NCI-H82 treated with DMSO at 0.1 percent for 48 hours (cell line): ENCODE measurements around the gene HIPK2.

ENCODE experiments used
- DNase-seq: peaks from one replicate; lab custom pipeline; 2025; ENCODE audit not compliant: unreplicated experiment; lab: John Stamatoyannopoulos, UW

Gene HIPK2

GRCh38 chr7:139737221-139738100 is 40.3 kb downstream of the HIPK2 start:
- DNase-seq: no peak

- DNase-seq: no peak
Measured at GRCh38 chr7:139735912-139736595, 41.7 kb downstream of the HIPK2 start.

GRCh38 chr7:139735466-139735865 is 42.3 kb downstream of the HIPK2 start:
- no peak for DNase-seq

GRCh38 chr7:139734395-139734794 is 43.4 kb downstream of the HIPK2 start:
- no peak for DNase-seq

GRCh38 chr7:139733751-139734150 is 44.0 kb downstream of the HIPK2 start:
- no peak for DNase-seq

GRCh38 chr7:139732471-139733167 is 45.2 kb downstream of the HIPK2 start:
- no peak for DNase-seq

- DNase-seq: no peak
Measured at GRCh38 chr7:139731802-139732470, 45.9 kb downstream of the HIPK2 start.

- DNase-seq: no peak
Measured at GRCh38 chr7:139730746-139731612, 46.8 kb downstream of the HIPK2 start.

GRCh38 chr7:139728203-139728602 is 49.6 kb downstream of the HIPK2 start:
- DNase-seq: no peak

GRCh38 chr7:139727151-139727705 is 50.6 kb downstream of the HIPK2 start:
- peak; percentile 36 for DNase-seq

- DNase-seq: no peak
Measured at GRCh38 chr7:139726485-139726869, 51.3 kb downstream of the HIPK2 start.

GRCh38 chr7:139725858-139726484 is 51.8 kb downstream of the HIPK2 start:
- DNase-seq: no peak

GRCh38 chr7:139725077-139725476 is 52.7 kb downstream of the HIPK2 start:
- DNase-seq: peak; percentile 17

GRCh38 chr7:139722604-139723003 is 55.2 kb downstream of the HIPK2 start:
- DNase-seq: no peak

- DNase-seq: no peak
Measured at GRCh38 chr7:139721821-139722220, 56.0 kb downstream of the HIPK2 start.

GRCh38 chr7:139721417-139721816 is 56.4 kb downstream of the HIPK2 start:
- no peak for DNase-seq

GRCh38 chr7:139720705-139721231 is 57.0 kb downstream of the HIPK2 start:
- no peak for DNase-seq

- DNase-seq: no peak
Measured at GRCh38 chr7:139720186-139720585, 57.6 kb downstream of the HIPK2 start.

- DNase-seq: no peak
Measured at GRCh38 chr7:139718859-139719258, 58.9 kb downstream of the HIPK2 start.
